Gastrocnemius medialis (tissue), 4 donors: Measurements from ENCODE around the gene SLC37A1.

Experiments used
- CTCF ChIP-seq, 5 experiments: fragments of 450-650 bp in 3 of 5; fragments of 200-600 bp in 2 of 5; sonication (generic) in 2 of 5; IDR thresholded peaks in 4 of 5; conservative IDR thresholded peaks in 1 of 5; 1 replicate in 4 of 5; 2 replicates in 1 of 5; pipeline ENCODE4 v1.5.1; 2016 to 2019; ENCODE audit warnings: antibody characterized with exemption in 5 of 5, mild to moderate bottlenecking in 3 of 5, moderate library complexity in 3 of 5
- POLR2A ChIP-seq, 2 donors: fragments of 450-650 bp; IDR thresholded peaks; one replicate each; pipeline ENCODE4 v1.6.1; 2017; ENCODE audit warnings: antibody characterized with exemption in 2 of 2, mild to moderate bottlenecking in 2 of 2, moderate library complexity in 2 of 2

DNA sequence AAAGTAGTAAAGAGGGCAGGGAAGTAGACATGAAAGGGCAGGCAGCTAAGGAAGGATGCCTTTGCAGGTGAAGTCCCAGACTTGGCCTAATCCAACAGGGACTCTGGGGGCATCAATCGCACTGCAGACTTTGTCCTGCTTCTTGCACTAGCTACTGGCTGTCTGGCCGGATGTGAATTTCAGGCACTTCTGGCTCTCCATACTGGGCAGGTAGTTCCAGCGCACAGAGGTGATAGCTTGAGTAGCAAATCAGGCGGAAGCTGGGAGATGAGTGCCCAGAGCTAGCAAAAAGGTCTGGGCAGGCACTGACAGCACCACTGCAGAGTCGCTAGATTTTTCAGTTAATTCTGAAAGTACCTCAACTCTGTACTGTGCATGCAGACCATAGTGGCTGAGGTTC lies 18.6 kb upstream of the SLC37A1 start:
- TF ChIP-seq CTCF (IDR thresholded peaks at IDR 0.05 in 4 of 5, conservative IDR thresholded peaks at IDR 0.05 in 1 of 5) (no peak), POLR2A (IDR thresholded peaks at IDR 0.05) (no peak)
